Tibial nerve (tissue), 4 donors: ENCODE measurements around the gene PDHX.

ENCODE experiments used
- EP300 ChIP-seq, 2 donors: sonication (generic); formaldehyde crosslinking; IDR thresholded peaks; one replicate each; pipeline ENCODE4 v1.6.1; 2017; ENCODE audit warnings: antibody characterized with exemption in 2 of 2, mild to moderate bottlenecking in 1 of 2
- TF ChIP-seq, protein P1 (sequence below), 5 experiments: fragments of 200-600 bp in 3 of 5; fragments of 450-650 bp in 2 of 5; sonication (generic) in 3 of 5; IDR thresholded peaks; one replicate each; pipeline ENCODE4 v1.5.1; 2016 to 2019; ENCODE audit warnings: antibody characterized with exemption in 5 of 5, mild to moderate bottlenecking in 3 of 5, moderate library complexity in 2 of 5

DNA sequence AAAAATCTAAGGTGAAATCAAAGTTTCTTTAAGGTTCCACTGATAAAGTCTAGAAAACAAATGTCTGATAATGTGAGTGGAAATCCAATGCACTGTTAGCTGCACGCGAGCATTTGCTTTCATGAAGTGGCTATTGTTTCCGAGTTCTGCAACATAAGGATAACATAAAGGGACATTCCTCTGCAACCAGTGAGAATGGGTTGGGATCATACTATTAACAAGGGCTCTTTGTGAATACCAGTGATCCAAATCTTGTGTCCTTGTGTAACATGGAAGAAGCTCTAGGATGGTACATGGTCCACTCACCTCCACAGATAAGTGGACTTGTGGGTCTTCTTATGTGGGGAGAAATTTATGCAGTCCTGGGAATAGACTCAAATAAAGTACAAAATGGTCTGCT lies 24.8 kb upstream of the PDHX start:
- TF ChIP-seq, protein P1, sequence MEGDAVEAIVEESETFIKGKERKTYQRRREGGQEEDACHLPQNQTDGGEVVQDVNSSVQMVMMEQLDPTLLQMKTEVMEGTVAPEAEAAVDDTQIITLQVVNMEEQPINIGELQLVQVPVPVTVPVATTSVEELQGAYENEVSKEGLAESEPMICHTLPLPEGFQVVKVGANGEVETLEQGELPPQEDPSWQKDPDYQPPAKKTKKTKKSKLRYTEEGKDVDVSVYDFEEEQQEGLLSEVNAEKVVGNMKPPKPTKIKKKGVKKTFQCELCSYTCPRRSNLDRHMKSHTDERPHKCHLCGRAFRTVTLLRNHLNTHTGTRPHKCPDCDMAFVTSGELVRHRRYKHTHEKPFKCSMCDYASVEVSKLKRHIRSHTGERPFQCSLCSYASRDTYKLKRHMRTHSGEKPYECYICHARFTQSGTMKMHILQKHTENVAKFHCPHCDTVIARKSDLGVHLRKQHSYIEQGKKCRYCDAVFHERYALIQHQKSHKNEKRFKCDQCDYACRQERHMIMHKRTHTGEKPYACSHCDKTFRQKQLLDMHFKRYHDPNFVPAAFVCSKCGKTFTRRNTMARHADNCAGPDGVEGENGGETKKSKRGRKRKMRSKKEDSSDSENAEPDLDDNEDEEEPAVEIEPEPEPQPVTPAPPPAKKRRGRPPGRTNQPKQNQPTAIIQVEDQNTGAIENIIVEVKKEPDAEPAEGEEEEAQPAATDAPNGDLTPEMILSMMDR (IDR thresholded peaks at IDR 0.05), result no peak
- TF ChIP-seq EP300 (IDR thresholded peaks at IDR 0.05), result no peak
